ENCODE results near the gene SLC7A11.

The SLC7A11 gene

GRCh38 chr4:138233313-138234034 is 8.7 kb downstream of the SLC7A11 start:
- TF ChIP-seq CTCF (IDR thresholded peaks at IDR 0.05), result no peak

GRCh38 chr4:138232364-138232763 is 9.8 kb downstream of the SLC7A11 start:
- no peak for TF ChIP-seq CTCF (IDR thresholded peaks at IDR 0.05)

- no peak for TF ChIP-seq CTCF (IDR thresholded peaks at IDR 0.05)
Observed at GRCh38 chr4:138230048-138230447, 12.1 kb downstream of the SLC7A11 start.

DNA sequence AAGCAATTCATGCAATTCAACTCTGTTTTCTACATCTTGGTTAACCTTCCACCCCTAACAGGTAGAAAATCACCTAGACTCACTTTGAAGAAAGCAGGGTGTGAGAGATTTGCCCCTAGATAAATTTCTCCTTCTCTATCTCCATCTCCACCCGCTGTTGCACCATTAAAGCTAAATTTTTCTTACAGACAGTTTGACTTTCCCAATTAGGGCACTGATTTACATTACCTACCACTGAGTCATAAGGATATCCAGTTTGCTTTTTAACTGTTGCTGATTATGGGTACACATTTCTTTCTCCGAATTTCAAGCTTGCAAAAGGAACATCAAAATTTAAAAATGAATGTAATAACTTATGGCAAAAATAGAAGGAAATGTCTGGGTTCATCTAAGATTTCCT is 13.0 kb downstream of the SLC7A11 start:
- TF ChIP-seq CTCF (IDR thresholded peaks at IDR 0.05), result no peak

- TF ChIP-seq CTCF (IDR thresholded peaks at IDR 0.05), result no peak
Observed at GRCh38 chr4:138226351-138226750, 15.8 kb downstream of the SLC7A11 start.

- no peak for TF ChIP-seq CTCF (IDR thresholded peaks at IDR 0.05)
Observed at GRCh38 chr4:138225477-138225876, 16.7 kb downstream of the SLC7A11 start.

GRCh38 chr4:138224614-138225013 is 17.5 kb downstream of the SLC7A11 start:
- TF ChIP-seq CTCF (IDR thresholded peaks at IDR 0.05), result no peak

All from LNCAP (cell line).